Neural progenitor cell (in vitro differentiated cells): Measurements from ENCODE around the gene LARP6. TPM values are rescaled to one million over a fixed set of nuclear protein-coding genes. Genes with fewer than 3 reads are reported as not detected.

Experiments used
- DNase-seq: peaks from one replicate; pipeline ENCODE4 v3.0.0-alpha.2; 2016; ENCODE audit warnings: low spot score
- H2AFZ ChIP-seq: fragments of 200-600 bp; sonication (generic); replicated peaks from 2 replicates; pipeline ENCODE4 v1.6.1; 2016; ENCODE audit warnings: antibody characterized with exemption
- H3F3A ChIP-seq: fragments of 200-600 bp; sonication (generic); 2 replicates; pipeline ENCODE4 v1.6.1; 2016; ENCODE audit warnings: antibody characterized with exemption, low read depth
- H3K27ac ChIP-seq: fragments of 200-600 bp; sonication (generic); 2 replicates; pipeline ENCODE4 v1.5.1; 2016; ENCODE audit warnings: mild to moderate bottlenecking
- H3K27me3 ChIP-seq: fragments of 200-600 bp; sonication (generic); 2 replicates; pipeline ENCODE4 v1.6.1; 2016; ENCODE audit warnings: mild to moderate bottlenecking, moderate library complexity
- H3K36me3 ChIP-seq: fragments of 200-600 bp; sonication (generic); 2 replicates; pipeline ENCODE4 v1.5.1; 2016
- H3K4me1 ChIP-seq: fragments of 200-600 bp; sonication (generic); 2 replicates; pipeline ENCODE4 v1.6.1; 2016; ENCODE audit warnings: mixed run types
- H3K4me2 ChIP-seq: fragments of 200-600 bp; sonication (generic); 2 replicates; pipeline ENCODE4 v1.6.1; 2016
- H3K4me3 ChIP-seq: fragments of 200-600 bp; sonication (generic); 2 replicates; pipeline ENCODE4 v1.5.1; 2016
- H3K79me2 ChIP-seq: fragments of 200-600 bp; sonication (generic); 2 replicates; pipeline ENCODE4 v1.6.1; 2016; ENCODE audit warnings: low read depth
- H3K9ac ChIP-seq: fragments of 200-600 bp; sonication (generic); 2 replicates; pipeline ENCODE4 v1.6.1; 2016
- H3K9me3 ChIP-seq: fragments of 200-600 bp; sonication (generic); 2 replicates; pipeline ENCODE4 v1.5.1; 2016; ENCODE audit warnings: low read depth
- H4K20me1 ChIP-seq: fragments of 200-600 bp; sonication (generic); 2 replicates; pipeline ENCODE4 v1.6.1; 2016; ENCODE audit warnings: low read depth
- H3K27ac Mint-ChIP-seq: 3 replicates; pipeline ENCODE4 v1.8.0; 2021; ENCODE audit warnings: mixed read lengths
- H3K27me3 Mint-ChIP-seq: 2 replicates; pipeline ENCODE4 v1.8.0; 2022; ENCODE audit warnings: low read depth, mild to moderate bottlenecking, inconsistent platforms, moderate library complexity, mixed read lengths; ENCODE audit not compliant: insufficient read depth
- H3K36me3 Mint-ChIP-seq: 3 replicates; pipeline ENCODE4 v1.8.0; 2021; ENCODE audit warnings: mixed read lengths
- H3K4me1 Mint-ChIP-seq: 3 replicates; pipeline ENCODE4 v1.8.0; 2021; ENCODE audit warnings: mixed read lengths
- H3K4me3 Mint-ChIP-seq: 3 replicates; pipeline ENCODE4 v1.8.0; 2021; ENCODE audit warnings: mild to moderate bottlenecking, moderate library complexity, mixed read lengths
- H3K9me3 Mint-ChIP-seq: 3 replicates; pipeline ENCODE4 v1.8.0; 2020; ENCODE audit warnings: mixed read lengths
- EZH2 ChIP-seq: fragments of 200-600 bp; sonication (generic); IDR thresholded peaks from 2 replicates; pipeline ENCODE4 v1.6.1; 2017; ENCODE audit warnings: antibody characterized with exemption, mild to moderate bottlenecking, moderate library complexity
- EZH2phosphoT487 ChIP-seq: fragments of 200-600 bp; sonication (generic); IDR thresholded peaks from 2 replicates; pipeline ENCODE4 v1.6.1; 2017; ENCODE audit warnings: antibody characterized with exemption
- total RNA-seq: library from RNA; depleted of rRNA; stranded (reverse); fragments of >200 nt; gene quantifications from 2 replicates; pipeline ENCODE4 v1.2.3, GENCODE V29; 2015; ENCODE audit warnings: low replicate concordance
- TF ChIP-seq, protein P1 (sequence below): fragments of 200-600 bp; sonication (generic); IDR thresholded peaks from 2 replicates; pipeline ENCODE4 v1.5.1; 2017; ENCODE audit warnings: antibody characterized with exemption, mild to moderate bottlenecking

The LARP6 gene
- total RNA-seq, 1 donor from 2014 or later, result 19.3 TPM

DNA sequence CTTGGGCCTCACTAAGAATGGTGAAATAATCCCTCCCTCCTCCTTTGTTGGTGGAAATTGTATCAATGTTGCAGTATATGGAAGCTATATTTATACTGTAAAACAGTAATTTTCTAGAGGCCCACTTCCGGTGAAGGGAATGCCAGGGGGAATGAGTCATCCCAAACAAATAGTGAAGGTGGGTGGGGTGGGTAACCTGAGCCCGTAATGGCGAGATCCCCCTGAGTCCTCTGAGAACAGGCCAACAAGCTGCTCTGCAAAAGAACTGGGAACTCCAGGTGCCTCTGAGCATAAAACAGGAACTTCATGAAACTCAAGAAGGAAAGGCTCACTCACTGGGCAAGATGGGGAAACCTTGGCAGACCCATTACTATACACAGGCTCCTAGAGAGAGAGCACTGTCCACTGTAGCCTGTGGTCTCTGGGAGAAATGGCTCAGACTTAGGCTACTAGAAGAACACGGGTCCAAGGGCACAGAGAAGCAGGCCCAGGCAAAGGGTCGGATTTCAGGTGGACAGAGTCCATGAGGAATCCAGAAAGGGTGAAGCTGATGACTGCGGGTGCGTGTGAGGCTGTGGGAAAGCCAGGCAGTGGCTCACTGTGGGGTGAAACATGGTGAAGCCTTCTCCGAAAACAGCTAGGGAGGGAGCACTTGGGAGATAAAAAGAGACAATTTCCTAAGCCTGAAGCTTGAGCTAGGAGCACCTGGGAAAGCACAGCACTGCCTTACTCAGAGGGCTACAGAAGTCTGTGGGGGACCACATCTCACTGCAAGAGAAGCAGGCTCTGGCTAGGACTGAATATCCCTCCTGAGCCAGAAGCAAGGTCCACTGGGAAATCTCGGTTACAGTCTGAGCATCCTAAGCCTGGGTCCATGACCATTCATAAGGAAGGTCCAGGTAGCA, 19.8 kb downstream of the LARP6 start:
- Mint-ChIP-seq H3K4me1 (no peaks in the 10 kb centered on the region), H3K36me3 (peaks cover 29% of the 10 kb centered on the region), H3K27ac (no peak overlapping the region), H3K9me3 (no peaks in the 10 kb centered on the region), H3K27me3 (peaks cover 2% of the 10 kb centered on the region), H3K4me3 (no peak overlapping the region)
- no peaks in the 10 kb centered on the region for H4K20me1 ChIP-seq
- H3K27me3 ChIP-seq, result no peaks in the 10 kb centered on the region
- H3K79me2 ChIP-seq, result no peaks in the 10 kb centered on the region
- no peak overlapping the region for H3K9ac ChIP-seq
- no peak overlapping the region for H3K4me3 ChIP-seq
- peaks cover 3% of the 10 kb centered on the region for H3K36me3 ChIP-seq
- no peak overlapping the region for H3K27ac ChIP-seq
- H3F3A ChIP-seq, result no peaks in the 10 kb centered on the region
- H2AFZ ChIP-seq, result no peak overlapping the region
- H3K4me1 ChIP-seq, result no peaks in the 10 kb centered on the region
- H3K4me2 ChIP-seq, result no peak overlapping the region
- TF ChIP-seq EZH2phosphoT487 (no peak), EZH2 (no peak)
- TF ChIP-seq, protein P1, sequence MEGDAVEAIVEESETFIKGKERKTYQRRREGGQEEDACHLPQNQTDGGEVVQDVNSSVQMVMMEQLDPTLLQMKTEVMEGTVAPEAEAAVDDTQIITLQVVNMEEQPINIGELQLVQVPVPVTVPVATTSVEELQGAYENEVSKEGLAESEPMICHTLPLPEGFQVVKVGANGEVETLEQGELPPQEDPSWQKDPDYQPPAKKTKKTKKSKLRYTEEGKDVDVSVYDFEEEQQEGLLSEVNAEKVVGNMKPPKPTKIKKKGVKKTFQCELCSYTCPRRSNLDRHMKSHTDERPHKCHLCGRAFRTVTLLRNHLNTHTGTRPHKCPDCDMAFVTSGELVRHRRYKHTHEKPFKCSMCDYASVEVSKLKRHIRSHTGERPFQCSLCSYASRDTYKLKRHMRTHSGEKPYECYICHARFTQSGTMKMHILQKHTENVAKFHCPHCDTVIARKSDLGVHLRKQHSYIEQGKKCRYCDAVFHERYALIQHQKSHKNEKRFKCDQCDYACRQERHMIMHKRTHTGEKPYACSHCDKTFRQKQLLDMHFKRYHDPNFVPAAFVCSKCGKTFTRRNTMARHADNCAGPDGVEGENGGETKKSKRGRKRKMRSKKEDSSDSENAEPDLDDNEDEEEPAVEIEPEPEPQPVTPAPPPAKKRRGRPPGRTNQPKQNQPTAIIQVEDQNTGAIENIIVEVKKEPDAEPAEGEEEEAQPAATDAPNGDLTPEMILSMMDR, result no peak
- no peak for DNase-seq
- H3K9me3 ChIP-seq, result no peaks in the 10 kb centered on the region

DNA sequence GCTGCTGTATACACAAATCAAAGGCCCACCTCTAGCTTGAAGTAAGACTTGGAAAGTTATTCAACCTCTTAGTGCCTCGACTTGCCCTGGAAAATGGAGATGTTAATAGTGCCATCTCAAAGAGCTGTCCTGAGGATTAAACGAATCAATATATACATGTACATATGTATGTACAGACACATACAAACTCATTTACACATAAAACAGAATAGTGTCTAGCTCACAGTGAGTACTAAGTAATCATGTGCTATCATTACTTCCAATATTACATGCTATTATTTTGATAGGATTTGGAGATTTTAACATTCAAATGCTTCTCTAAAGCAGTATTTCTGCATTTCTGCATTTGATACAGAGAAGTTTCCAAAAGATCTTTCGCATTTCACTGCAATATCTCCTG, 20.5 kb downstream of the LARP6 start:
- Histone ChIP-seq H3K9ac (no peak overlapping the region), H3K27me3 (no peaks in the 10 kb centered on the region), H3K4me1 (no peaks in the 10 kb centered on the region), H2AFZ (no peak overlapping the region), H3K27ac (no peak overlapping the region), H3K4me2 (no peak overlapping the region), H3K4me3 (no peak overlapping the region), H4K20me1 (no peaks in the 10 kb centered on the region), H3K79me2 (no peaks in the 10 kb centered on the region), H3K9me3 (no peaks in the 10 kb centered on the region), H3K36me3 (peaks cover 3% of the 10 kb centered on the region), H3F3A (no peaks in the 10 kb centered on the region)
- H3K27me3 Mint-ChIP-seq, result peaks cover 2% of the 10 kb centered on the region
- H3K27ac Mint-ChIP-seq, result no peak overlapping the region
- no peak for DNase-seq
- H3K36me3 Mint-ChIP-seq, result peaks cover 29% of the 10 kb centered on the region
- TF ChIP-seq EZH2, result no peak
- TF ChIP-seq EZH2phosphoT487, result no peak
- TF ChIP-seq, protein P1, result no peak
- no peaks in the 10 kb centered on the region for H3K9me3 Mint-ChIP-seq
- no peaks in the 10 kb centered on the region for H3K4me1 Mint-ChIP-seq
- no peak overlapping the region for H3K4me3 Mint-ChIP-seq

DNA sequence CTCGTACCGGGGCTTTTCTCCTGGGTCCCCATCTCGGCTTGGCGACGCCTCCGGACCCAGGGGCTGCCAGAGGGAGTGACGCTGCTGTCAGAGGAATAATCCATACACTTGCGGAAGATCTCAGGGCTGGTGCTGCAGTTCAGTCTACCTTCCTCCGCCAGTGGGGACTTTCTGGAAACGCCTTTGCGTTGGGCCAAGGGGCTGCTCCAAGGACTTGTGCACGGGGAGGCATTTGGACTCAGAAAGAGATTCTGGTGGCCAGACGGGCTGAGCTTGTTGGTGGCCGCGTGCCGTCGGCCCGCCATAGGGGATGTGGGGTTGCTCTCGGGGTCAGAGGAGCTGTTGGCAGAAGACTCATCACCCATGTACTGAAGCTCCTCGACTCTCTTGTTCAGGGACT, 21.8 kb downstream of the LARP6 start:
- no peaks in the 10 kb centered on the region for H3K4me1 Mint-ChIP-seq
- Histone ChIP-seq H3K79me2 (no peaks in the 10 kb centered on the region), H3K4me2 (no peak overlapping the region), H3F3A (no peaks in the 10 kb centered on the region), H3K27me3 (no peaks in the 10 kb centered on the region), H3K27ac (no peak overlapping the region), H4K20me1 (no peaks in the 10 kb centered on the region), H3K9me3 (no peaks in the 10 kb centered on the region), H3K36me3 (peaks cover 3% of the 10 kb centered on the region), H3K9ac (no peak overlapping the region), H2AFZ (no peak overlapping the region), H3K4me3 (no peak overlapping the region), H3K4me1 (no peaks in the 10 kb centered on the region)
- H3K27me3 Mint-ChIP-seq, result peaks cover 2% of the 10 kb centered on the region
- TF ChIP-seq EZH2phosphoT487 (no peak), EZH2 (no peak)
- TF ChIP-seq, protein P1, result no peak
- H3K36me3 Mint-ChIP-seq, result peaks cover 29% of the 10 kb centered on the region
- no peak for DNase-seq
- H3K9me3 Mint-ChIP-seq, result no peaks in the 10 kb centered on the region
- H3K4me3 Mint-ChIP-seq, result no peak overlapping the region
- H3K27ac Mint-ChIP-seq, result no peak overlapping the region
